HepG2 (cell line): ENCODE measurements around the gene ARPC1A. TPM values are rescaled to one million over a fixed set of nuclear protein-coding genes. Genes with fewer than 3 reads are reported as not detected.

Source experiments
- BORCS8-MEF2B ChIP-seq: sonication (generic); formaldehyde crosslinking; IDR thresholded peaks from 2 replicates; pipeline ENCODE4 v1.8.0; 2022; ENCODE audit warnings: mild to moderate bottlenecking, missing genetic modification reagents
- ESRRA ChIP-seq: sonication (generic); formaldehyde crosslinking; IDR thresholded peaks from 2 replicates; pipeline ENCODE4 v1.5.1; 2020; ENCODE audit warnings: mild to moderate bottlenecking, low read depth, missing genetic modification reagents
- FOXK2 ChIP-seq: fragments of 450-650 bp; IDR thresholded peaks from 2 replicates; pipeline ENCODE4 v1.6.1; 2016
- KDM1A ChIP-seq: IDR thresholded peaks from 2 replicates; pipeline ENCODE4 v1.6.1; 2016; ENCODE audit warnings: missing compliant biosample characterization
- NFE2L2 ChIP-seq: fragments of 150-350 bp; IDR thresholded peaks from 2 replicates; pipeline ENCODE4 v1.6.1; 2014; ENCODE audit warnings: low read length
- POLR2A ChIP-seq, 2 experiments: IDR thresholded peaks; 2 replicates each; pipeline ENCODE4 v1.6.1; 2011; ENCODE audit warnings: low read depth in 2 of 2, low read length in 2 of 2, mild to moderate bottlenecking in 1 of 2, moderate library complexity in 1 of 2; ENCODE audit not compliant: insufficient read depth in 1 of 2
- RXRA ChIP-seq: sonication (generic); formaldehyde crosslinking; IDR thresholded peaks from 2 replicates; pipeline ENCODE4 v1.5.1; 2020; ENCODE audit warnings: missing genetic modification reagents
- ZNF296 ChIP-seq: sonication (generic); formaldehyde crosslinking; conservative IDR thresholded peaks from 2 replicates; pipeline ENCODE4 v1.5.0; 2020; ENCODE audit warnings: mild to moderate bottlenecking, missing genetic modification reagents
- polyA plus RNA-seq, 8 experiments: library from polyadenylated mRNA; depleted of rRNA in 3 of 8; stranded (reverse) in 7 of 8; unstranded in 1 of 8; fragments of >200 nt; fragmentation: Illumina TruSeq in 4 of 8; extraction: Trizol in 4 of 8; gene quantifications; 2 replicates each; pipeline versions ENCODE4 v1.2.1 to v1.2.3, GENCODE V29; 2011 to 2016; ENCODE audit warnings: low read depth in 4 of 8, missing spikeins in 1 of 8, mixed read lengths in 1 of 8; ENCODE audit not compliant: insufficient read depth in 1 of 8
- total RNA-seq, 5 experiments: library from RNA; depleted of rRNA; stranded (reverse); fragments of >200 nt; fragmentation: Illumina TruSeq; extraction: Trizol; gene quantifications; 2 replicates each; pipeline ENCODE4 v1.2.3, GENCODE V29; 2016; ENCODE audit warnings: low read depth in 1 of 5
- TF ChIP-seq, protein P1 (sequence below): sonication (generic); formaldehyde crosslinking; IDR thresholded peaks from 2 replicates; pipeline ENCODE4 v1.4.0; 2020; ENCODE audit warnings: missing genetic modification reagents
- TF ChIP-seq, protein P2 (sequence below): sonication (generic); formaldehyde crosslinking; IDR thresholded peaks from 2 replicates; pipeline ENCODE4 v1.5.0; 2020; ENCODE audit warnings: mild to moderate bottlenecking, missing genetic modification reagents, borderline replicate concordance
- TF ChIP-seq, protein P3 (sequence below): sonication (generic); formaldehyde crosslinking; IDR thresholded peaks from 2 replicates; pipeline ENCODE4 v1.4.0; 2020; ENCODE audit warnings: mild to moderate bottlenecking, missing genetic modification reagents
- TF ChIP-seq, protein P4 (sequence below): sonication (generic); formaldehyde crosslinking; IDR thresholded peaks from 2 replicates; pipeline ENCODE4 v1.4.0; 2020; ENCODE audit warnings: mild to moderate bottlenecking, missing genetic modification reagents
- TF ChIP-seq, protein P5 (sequence below): sonication (generic); formaldehyde crosslinking; IDR thresholded peaks from 2 replicates; pipeline ENCODE4 v1.5.1; 2020; ENCODE audit warnings: missing genetic modification reagents, mild to moderate bottlenecking, borderline replicate concordance

Gene ARPC1A
- total and polyA plus RNA-seq, 2 of the 13 experiments (the other 11 are each of a cell fraction or from before 2014, with no cell fraction given), result 44.3 to 88.5 TPM

DNA sequence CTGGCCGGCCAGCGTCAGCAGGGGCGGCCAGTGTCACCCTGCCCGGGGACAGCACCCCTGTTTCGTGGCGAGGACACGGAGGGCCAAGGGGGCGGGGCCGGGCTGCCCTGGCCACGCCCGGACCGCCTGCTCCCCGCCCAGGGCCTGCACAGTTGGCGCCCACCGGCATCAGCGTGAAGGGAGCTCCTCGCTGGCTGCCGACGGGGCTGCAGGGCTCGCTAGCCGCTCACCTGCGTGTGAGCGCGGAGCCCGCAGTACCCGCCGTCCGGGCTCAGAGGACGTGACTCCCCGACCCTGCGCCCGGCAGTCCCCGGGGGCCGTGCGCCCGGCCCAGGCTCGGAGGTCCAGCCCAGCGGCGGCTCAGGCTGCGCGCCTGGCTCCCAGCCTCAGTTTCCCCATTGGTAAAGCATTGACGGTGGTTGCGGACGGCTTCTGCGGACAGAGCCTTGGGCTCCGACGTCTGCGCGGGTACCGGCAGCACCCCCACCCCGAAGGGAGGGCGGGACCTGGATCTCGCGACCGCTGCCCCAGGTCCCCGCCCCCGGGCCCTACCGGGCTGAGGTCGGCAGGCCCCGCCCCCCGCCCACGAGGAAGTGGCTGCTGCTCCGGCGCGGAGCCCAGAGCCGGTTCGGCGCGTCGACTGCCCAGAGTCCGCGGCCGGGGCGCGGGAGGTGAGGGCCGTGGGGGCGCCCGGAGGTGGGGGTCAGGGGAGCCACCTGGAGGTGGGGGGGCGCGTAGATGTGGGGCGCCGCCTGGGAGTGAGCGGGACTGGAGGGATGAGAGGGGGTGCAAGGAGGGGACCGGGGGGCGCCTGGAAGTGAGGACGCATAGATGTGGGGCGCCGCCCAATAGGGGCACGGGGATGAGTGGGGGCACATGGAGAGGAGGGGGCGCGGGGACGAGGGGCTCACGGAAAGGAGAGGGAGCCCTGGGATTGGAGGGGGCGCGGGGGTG lies 48.7 kb downstream of the ARPC1A start, which contains the start of gene ARPC1B (continued):
- TF ChIP-seq, protein P1, sequence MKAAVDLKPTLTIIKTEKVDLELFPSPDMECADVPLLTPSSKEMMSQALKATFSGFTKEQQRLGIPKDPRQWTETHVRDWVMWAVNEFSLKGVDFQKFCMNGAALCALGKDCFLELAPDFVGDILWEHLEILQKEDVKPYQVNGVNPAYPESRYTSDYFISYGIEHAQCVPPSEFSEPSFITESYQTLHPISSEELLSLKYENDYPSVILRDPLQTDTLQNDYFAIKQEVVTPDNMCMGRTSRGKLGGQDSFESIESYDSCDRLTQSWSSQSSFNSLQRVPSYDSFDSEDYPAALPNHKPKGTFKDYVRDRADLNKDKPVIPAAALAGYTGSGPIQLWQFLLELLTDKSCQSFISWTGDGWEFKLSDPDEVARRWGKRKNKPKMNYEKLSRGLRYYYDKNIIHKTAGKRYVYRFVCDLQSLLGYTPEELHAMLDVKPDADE (CRISPR knock-in tag), result no peak
- TF ChIP-seq RXRA (CRISPR knock-in tag), result no peak
- TF ChIP-seq, protein P2, sequence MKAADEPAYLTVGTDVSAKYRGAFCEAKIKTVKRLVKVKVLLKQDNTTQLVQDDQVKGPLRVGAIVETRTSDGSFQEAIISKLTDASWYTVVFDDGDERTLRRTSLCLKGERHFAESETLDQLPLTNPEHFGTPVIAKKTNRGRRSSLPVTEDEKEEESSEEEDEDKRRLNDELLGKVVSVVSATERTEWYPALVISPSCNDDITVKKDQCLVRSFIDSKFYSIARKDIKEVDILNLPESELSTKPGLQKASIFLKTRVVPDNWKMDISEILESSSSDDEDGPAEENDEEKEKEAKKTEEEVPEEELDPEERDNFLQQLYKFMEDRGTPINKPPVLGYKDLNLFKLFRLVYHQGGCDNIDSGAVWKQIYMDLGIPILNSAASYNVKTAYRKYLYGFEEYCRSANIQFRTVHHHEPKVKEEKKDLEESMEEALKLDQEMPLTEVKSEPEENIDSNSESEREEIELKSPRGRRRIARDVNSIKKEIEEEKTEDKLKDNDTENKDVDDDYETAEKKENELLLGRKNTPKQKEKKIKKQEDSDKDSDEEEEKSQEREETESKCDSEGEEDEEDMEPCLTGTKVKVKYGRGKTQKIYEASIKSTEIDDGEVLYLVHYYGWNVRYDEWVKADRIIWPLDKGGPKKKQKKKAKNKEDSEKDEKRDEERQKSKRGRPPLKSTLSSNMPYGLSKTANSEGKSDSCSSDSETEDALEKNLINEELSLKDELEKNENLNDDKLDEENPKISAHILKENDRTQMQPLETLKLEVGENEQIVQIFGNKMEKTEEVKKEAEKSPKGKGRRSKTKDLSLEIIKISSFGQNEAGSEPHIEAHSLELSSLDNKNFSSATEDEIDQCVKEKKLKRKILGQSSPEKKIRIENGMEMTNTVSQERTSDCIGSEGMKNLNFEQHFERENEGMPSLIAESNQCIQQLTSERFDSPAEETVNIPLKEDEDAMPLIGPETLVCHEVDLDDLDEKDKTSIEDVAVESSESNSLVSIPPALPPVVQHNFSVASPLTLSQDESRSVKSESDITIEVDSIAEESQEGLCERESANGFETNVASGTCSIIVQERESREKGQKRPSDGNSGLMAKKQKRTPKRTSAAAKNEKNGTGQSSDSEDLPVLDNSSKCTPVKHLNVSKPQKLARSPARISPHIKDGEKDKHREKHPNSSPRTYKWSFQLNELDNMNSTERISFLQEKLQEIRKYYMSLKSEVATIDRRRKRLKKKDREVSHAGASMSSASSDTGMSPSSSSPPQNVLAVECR (CRISPR knock-in tag), result peak; percentile 65; the same call in 1 of the 2 replicates
- TF ChIP-seq FOXK2, result no peak
- TF ChIP-seq KDM1A (CRISPR knock-in tag), result no peak
- no peak for TF ChIP-seq ESRRA (CRISPR knock-in tag)
- TF ChIP-seq POLR2A (IDR thresholded peaks at IDR 0.05; ENCODE audit: insufficient read depth in 1 of 2, low read depth in 2 of 2, low read length in 2 of 2), result peak; percentile 34 to 66; a peak in 3 of 4 replicates
- TF ChIP-seq BORCS8-MEF2B (CRISPR knock-in tag), result no peak
- TF ChIP-seq, protein P3, sequence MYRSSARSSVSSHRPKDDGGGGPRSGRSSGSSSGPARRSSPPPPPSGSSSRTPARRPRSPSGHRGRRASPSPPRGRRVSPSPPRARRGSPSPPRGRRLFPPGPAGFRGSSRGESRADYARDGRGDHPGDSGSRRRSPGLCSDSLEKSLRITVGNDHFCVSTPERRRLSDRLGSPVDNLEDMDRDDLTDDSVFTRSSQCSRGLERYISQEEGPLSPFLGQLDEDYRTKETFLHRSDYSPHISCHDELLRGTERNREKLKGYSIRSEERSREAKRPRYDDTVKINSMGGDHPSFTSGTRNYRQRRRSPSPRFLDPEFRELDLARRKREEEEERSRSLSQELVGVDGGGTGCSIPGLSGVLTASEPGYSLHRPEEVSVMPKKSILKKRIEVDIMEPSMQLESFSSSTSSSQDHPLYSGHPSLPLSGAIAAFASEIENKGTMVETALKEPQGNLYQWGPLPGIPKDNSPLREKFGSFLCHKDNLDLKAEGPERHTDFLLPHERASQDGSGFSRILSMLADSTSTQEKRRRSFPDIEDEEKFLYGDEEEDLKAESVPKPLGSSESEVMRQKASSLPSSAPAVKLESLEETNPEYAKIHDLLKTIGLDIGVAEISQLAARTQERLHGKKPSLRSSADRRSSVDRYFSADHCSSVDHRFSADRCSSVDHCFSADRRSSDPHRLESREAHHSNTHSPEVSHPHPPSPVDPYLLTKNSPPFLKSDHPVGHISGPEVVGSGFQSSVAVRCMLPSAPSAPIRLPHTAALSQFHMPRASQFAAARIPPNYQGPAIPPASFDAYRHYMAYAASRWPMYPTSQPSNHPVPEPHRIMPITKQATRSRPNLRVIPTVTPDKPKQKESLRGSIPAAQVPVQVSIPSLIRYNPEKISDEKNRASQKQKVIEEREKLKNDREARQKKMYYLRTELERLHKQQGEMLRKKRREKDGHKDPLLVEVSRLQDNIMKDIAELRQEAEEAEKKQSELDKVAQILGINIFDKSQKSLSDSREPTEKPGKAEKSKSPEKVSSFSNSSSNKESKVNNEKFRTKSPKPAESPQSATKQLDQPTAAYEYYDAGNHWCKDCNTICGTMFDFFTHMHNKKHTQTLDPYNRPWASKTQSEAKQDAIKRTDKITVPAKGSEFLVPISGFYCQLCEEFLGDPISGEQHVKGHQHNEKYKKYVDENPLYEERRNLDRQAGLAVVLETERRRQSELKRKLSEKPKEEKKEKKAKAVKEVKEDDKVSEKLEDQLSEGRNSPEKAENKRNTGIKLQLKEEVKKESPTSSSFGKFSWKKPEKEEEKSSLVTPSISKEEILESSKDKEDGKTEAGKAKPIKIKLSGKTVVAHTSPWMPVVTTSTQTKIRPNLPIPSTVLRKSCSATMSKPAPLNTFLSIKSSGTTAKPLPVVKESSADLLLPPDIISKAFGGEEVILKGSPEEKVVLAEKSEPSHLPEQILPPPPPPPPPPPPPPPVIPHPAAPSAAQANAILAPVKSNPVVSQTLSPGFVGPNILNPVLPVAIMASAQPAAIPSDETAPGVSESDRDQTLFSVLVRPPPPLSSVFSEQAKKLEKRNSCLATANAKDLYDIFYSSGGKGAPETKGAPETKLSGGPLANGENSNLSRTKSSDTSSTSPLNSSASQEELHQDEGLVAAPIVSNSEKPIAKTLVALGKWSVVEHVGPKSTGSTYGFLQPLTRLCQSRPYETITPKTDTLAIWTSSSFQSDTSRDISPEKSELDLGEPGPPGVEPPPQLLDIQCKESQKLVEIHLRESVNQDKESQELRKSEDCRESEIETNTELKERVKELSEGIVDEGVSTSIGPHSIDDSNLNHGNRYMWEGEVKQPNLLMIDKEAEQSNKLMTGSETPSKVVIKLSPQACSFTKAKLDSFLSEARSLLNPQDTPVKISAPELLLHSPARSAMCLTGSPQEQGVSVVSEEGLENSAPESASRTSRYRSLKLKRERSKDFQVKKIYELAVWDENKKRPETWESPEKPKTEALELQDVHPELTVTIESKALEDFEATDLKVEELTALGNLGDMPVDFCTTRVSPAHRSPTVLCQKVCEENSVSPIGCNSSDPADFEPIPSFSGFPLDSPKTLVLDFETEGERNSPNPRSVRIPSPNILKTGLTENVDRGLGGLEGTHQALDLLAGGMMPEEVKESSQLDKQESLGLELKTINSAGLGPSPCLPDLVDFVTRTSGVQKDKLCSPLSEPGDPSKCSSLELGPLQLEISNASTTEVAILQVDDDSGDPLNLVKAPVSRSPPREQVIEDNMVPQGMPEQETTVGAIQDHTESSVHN (CRISPR knock-in tag), result no peak
- TF ChIP-seq, protein P4, sequence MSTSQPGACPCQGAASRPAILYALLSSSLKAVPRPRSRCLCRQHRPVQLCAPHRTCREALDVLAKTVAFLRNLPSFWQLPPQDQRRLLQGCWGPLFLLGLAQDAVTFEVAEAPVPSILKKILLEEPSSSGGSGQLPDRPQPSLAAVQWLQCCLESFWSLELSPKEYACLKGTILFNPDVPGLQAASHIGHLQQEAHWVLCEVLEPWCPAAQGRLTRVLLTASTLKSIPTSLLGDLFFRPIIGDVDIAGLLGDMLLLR (CRISPR knock-in tag), result no peak
- no peak for TF ChIP-seq NFE2L2
- TF ChIP-seq, protein P5, sequence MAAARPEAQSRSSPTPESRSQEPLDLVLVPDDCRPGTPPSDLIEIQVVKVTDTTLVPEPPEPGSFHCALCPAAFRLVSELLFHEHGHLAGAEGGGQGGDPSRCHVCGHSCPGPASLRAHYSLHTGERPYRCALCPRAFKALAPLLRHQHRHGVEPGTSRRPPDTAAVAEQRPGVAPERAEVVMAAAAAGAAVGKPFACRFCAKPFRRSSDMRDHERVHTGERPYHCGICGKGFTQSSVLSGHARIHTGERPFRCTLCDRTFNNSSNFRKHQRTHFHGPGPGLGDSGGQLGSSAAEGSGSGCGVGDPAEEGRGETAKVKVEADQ (CRISPR knock-in tag), result no peak
- TF ChIP-seq ZNF296 (CRISPR knock-in tag), result no peak
